NCI-H82 treated with DMSO at 0.1 percent for 48 hours (cell line): Measurements from ENCODE around the gene ARFGAP1.
"Not testable (repeated sequence)": the region's sequence is repeated elsewhere in the genome, so short reads cannot be mapped to it uniquely, and the experiment has no call there.

ENCODE experiments used
- DNase-seq: peaks from one replicate; lab custom pipeline; 2025; ENCODE audit not compliant: unreplicated experiment; lab: John Stamatoyannopoulos, UW

Gene ARFGAP1

DNA sequence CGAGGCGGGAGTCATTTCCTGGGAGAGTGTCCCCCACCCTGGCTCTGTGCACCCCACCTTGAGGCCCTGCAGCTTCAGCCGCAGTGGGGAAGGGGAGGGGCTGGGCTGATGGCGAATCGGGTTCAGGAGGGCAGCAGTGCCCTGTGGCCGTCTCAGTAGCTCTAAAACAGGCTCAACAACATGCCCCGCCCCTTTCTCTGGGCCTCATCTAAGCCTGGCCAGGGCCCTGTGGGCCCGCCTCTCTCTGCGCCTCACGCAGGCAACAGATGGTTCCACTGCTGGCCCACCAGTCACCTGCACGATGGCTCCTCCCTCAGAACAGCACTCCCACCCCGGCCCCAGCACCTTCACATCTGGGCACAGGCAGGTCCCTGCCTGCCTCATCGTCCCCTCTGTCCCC is 58.3 kb downstream of the ARFGAP1 start:
- DNase-seq: peak; percentile 11

DNA sequence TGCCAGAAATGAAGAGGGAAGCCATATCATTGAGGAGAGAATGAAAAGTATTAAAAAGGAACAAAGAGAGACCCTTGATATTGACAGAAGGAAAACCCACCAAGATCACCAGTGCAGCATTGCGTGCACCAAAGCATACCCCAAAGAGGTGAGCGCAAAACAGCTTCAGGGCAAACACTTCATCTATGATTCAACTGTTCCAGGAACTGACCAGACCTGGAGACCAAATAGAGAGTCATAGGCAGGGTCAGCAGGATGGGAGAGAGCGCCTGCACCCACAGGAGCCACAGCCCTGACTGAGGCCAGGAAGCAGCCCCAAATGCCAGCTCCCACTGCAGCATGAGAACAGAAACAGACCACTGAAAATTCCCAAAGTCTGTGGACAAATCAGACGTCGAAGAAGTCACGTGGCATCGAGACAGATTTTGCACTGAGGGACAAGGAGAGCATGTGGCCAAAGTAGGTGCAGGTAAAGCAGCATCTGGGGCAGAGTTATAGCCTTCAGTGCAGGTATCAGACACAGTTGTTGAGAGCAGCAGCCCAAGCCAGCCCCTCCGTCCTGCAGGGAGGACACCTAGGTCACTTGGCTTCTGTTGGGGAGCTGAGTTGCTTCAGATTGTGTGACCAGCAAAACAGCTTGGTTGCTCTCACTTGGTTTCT is 59.3 kb downstream of the ARFGAP1 start:
- no peak for DNase-seq

DNA sequence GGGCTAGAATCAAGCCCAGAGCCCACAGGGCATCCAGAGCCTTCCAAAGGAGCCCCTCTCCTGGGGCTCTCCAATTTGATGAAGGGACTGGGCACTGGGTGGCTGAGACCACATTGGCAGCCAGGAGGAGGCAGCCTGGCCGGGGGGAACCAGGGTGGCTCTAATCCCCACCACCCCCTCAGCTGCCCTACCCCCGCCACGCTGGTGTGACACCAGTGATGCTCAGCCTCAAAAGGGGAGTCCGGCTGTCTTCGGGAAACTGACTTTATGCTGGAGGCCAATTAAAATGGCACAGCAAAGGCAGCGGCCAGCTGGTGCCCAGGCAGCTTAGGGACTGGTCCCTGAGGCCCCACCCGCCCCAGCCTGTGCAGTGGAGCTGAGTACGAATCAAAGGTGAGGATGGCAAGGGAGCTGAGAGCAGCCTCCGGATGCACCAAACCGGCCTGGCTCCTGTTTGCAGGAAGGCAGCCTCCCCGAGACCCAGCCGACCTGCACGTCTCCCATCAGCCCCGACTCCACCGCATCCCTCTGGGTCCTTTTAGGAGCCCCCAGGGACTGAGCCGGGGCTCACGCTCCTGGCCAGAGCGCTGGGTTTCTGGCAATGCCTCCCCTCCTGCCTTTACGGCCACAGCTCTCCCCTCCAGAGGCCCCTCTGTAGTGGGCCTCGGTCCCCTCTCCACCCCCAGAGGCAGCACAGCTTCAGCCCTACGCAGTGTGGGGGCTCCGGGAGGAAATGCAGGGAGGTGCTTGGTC is 60.1 kb downstream of the ARFGAP1 start:
- DNase-seq: no peak

DNA sequence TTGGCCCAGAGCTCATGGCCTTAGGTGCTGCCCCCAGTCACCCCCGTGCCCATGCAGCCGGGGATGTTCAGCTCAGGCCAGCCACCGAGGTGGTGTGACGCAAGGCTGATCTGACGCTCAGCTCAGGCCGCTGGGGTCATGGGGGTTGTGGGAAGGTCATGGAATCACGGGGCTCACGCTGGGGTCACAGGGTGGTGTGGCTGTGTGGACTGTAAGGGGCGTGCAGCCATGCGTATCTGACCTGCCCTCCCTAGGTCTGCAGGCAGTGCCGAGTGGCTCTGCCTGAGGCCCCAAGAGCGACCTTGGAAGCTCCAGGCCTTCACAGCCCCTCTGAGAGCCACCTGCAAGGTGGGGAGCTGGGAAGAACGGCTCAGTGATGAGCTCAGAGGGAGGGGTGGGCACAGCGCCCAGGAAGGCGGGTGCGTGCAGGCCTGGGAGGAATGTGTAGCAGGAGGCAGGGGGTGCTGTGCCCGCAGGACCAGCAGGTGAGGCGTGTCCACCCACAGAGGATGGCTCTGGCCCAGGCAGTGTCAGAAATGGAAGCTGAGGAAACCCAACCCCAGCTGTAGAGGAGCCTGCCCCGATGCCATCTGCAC is 60.7 kb downstream of the ARFGAP1 start:
- DNase-seq: no peak

DNA sequence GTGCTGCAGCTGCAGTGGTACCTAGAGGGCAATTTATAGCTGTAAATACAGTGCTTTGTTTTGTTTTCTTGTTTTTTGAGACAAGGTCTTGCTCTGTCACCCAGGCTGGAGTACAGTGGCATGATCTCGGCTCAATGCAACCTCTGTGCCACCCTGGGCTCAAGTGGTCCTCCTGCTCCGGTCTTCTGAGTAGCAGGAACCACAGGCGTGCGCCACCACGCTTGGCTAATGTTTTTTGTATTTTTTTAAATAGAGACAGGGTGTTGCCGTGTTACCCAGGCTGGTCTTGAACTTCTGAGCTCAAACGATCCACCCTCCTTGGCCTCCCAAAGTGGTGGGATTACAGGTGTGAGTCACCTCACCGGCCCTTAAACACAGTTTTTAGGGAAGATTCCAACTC is 61.7 kb downstream of the ARFGAP1 start:
- no peak for DNase-seq

DNA sequence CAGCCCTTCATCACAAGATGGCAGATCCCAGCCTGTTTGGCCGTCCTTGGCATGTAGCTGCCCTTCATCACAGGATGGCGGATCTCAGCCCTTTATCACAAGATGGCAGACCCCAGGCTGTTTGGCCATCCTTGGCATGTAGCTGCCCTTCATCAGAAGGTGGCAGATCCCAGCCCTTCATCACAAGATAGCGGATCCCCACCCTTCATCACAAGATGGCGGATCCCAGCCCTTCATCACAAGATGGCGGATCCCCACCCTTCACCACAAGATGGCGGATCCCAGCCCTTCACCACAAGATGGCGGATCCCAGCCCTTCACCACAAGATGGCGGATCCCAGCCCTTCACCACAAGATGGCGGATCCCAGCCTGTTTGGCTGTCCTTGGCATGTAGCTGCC is 62.4 kb downstream of the ARFGAP1 start:
- not testable (repeated sequence) for DNase-seq

DNA sequence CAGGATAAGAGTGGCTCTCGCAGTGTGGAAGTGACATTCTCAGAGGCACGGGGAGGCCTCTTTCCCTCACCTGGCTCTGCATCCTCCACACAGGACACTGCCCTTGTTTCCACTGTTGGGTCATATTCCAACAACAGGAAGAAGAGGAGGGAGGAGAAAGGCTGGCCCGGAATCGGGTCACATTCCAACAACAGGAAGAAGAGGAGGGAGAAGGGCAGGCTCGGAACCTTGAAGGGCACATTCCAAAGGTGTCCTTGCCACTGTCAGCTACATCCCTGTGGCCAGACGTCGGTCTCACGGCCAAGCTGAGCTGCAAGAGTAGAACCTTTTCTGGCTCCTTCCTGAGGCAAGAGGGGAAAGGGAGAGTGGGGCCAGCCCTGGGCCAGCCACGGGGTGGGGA is 63.1 kb downstream of the ARFGAP1 start:
- no peak for DNase-seq

DNA sequence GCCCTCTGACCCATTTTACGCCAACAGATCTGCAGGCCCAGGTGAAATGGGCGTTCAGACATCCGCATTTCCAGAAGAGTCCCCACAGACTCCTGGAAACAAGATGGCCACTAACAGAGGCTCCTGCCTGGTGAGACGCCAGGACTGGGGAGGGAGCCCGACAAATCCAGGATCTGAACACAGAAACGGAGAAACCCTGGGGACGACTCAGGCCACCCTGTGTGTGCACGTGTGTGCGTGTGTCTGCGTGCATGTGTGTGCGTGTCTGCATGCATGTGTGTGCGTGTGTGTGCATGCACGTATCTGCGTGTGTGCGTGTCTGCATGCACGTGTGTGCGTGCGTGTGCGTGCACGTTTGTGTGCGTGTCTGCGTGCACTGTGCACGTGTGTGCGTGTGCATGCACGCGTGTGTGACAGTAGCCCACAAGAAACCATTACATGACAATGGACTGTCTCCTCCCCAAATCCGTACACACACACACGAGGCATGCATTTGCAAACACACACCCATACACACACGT is 63.7 kb downstream of the ARFGAP1 start:
- no peak for DNase-seq

DNA sequence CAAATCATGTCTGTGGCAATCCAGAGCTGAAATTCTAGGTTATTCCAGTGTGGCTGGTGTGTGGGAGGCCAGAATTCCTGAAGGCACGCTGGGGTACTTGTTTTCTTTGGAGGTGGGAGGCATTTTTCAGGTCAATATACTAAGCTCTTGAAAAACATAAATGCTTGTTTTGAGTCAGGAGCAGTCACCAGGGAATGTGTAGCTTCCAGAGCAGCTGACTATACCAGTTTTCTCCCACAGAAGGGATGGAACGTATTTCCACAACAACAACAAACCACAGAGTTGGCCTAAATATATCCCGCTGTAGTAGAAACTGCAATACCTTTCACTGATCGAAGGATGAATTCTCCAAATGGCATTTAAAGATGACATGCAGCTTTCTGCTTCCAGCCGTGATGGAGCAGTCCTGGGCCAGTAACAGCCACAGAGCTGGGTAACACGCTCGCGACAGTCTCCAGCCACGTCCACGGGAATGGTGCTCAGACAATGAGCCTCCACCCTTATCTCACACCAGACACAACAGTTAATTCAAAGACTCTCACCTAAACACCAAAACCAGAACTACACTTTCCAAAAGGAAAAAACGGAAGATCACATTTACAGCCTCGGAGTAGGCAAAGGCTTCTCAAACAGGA is 65.3 kb downstream of the ARFGAP1 start:
- DNase-seq: no peak
